GM23248 (cell line): Measurements from ENCODE around the gene UPF3B.
"Not testable (repeated sequence)": the region's sequence is repeated elsewhere in the genome, so short reads cannot be mapped to it uniquely, and the experiment has no call there.

Experiments
- EZH2 ChIP-seq: fragments of 200-600 bp; sonication (generic); IDR thresholded peaks from 2 replicates; pipeline ENCODE4 v1.6.1; 2018; ENCODE audit warnings: antibody characterized with exemption, mild to moderate bottlenecking; ENCODE audit not compliant: insufficient read depth, poor library complexity, severe bottlenecking
- EZH2phosphoT487 ChIP-seq: fragments of 200-600 bp; sonication (generic); IDR thresholded peaks from 2 replicates; pipeline ENCODE4 v1.6.1; 2018; ENCODE audit warnings: antibody characterized with exemption, moderate library complexity, mild to moderate bottlenecking, low read depth; ENCODE audit not compliant: insufficient read depth

GRCh38 chrX:119821703-119822102, 31.1 kb downstream of the UPF3B start:
- not testable (repeated sequence) for TF ChIP-seq EZH2, EZH2phosphoT487
